Measurements from ENCODE around the gene IL12RB2. TPM values are rescaled to one million over a fixed set of nuclear protein-coding genes. Genes with fewer than 3 reads are reported as not detected.

IL12RB2 gene
- total RNA-seq, 5 donors from 2014 or later (not counting 1 experiment from before 2014, with no cell fraction given), result 1.3 to 3.5 (median 2.9) TPM

GRCh38 chr1:67304023-67304422 is 3.6 kb upstream of the IL12RB2 start:
- no CpG with 5 or more reads among the region's 3 CpGs for WGBS (ENCODE audit: insufficient coverage)
- POLR2A ChIA-PET, result no interaction called here
- ATAC-seq (replicated peaks in 1 of 4), result no peak
- no peak overlapping the region for H3K4me3 ChIP-seq (ENCODE audit: control insufficient read depth in 1 of 2, extremely low read depth in 1 of 2, low read length in 1 of 2)
- no peaks in the 10 kb centered on the region for H3K9me3 ChIP-seq
- H3K36me3 ChIP-seq (ENCODE audit: control insufficient read depth in 2 of 2, extremely low read depth in 1 of 2, insufficient read depth in 1 of 2, low read length in 1 of 2), result no peaks in the 10 kb centered on the region
- Mint-ChIP-seq H3K9me3 (no peaks in the 10 kb centered on the region), H3K4me1 (peaks cover 11 to 17% (median 14%) of the 10 kb centered on the region in 3 donors), H3K27ac (no peak overlapping the region), H3K27me3 (peaks cover 7 to 20% of the 10 kb centered on the region in 2 donors), H3K4me3 (no peak overlapping the region), H3K36me3 (no peaks in the 10 kb centered on the region)
- peaks cover 0 to 13% of the 10 kb centered on the region in 2 experiments for H3K4me1 ChIP-seq (ENCODE audit: control insufficient read depth in 1 of 2, extremely low read depth in 1 of 2, insufficient read depth in 2 of 2, low read length in 2 of 2)
- CTCF ChIA-PET, result no interaction called here
- H3K27ac ChIP-seq (ENCODE audit: low read length), result no peak overlapping the region
- no peak for DNase-seq
- H3K27me3 ChIP-seq (replicated peaks in 1 of 2; ENCODE audit: control insufficient read depth in 2 of 2, extremely low read depth in 1 of 2, insufficient read depth in 2 of 2, low read length in 1 of 2), result peaks cover 0 to 20% of the 10 kb centered on the region in 2 experiments

DNA sequence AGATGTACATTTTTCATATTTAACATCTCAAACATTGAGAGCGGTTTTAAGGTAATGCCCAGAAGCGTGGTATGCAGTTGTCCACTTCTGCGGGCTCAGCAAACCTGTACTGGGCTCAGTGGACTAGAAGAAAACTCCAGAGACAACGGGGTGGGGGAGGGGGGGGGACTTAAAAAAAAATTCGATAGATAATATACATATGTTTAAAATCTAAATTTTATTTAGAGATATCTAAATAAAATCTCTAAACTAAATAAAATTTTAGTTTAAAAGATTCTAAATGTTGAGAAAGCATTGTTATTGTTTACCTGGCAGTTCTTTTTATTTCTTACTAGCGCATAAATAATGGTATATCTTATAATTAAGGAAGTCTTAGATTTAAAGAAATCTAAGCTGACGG is 1.1 kb upstream of the IL12RB2 start:
- H3K27me3 Mint-ChIP-seq, result peaks cover 10 to 20% of the 10 kb centered on the region in 2 donors
- no peak for ATAC-seq (replicated peaks in 1 of 4)
- peak overlapping the region in 1 of 3 donors; percentile 73 for H3K4me3 Mint-ChIP-seq
- Histone ChIP-seq H3K4me3 (ENCODE audit: control insufficient read depth in 1 of 2, extremely low read depth in 1 of 2, low read length in 1 of 2) (no peak overlapping the region), H3K27me3 (replicated peaks in 1 of 2; ENCODE audit: control insufficient read depth in 2 of 2, extremely low read depth in 1 of 2, insufficient read depth in 2 of 2, low read length in 1 of 2) (peaks cover 0 to 20% of the 10 kb centered on the region in 2 experiments), H3K9me3 (no peaks in the 10 kb centered on the region), H3K36me3 (ENCODE audit: control insufficient read depth in 2 of 2, extremely low read depth in 1 of 2, insufficient read depth in 1 of 2, low read length in 1 of 2) (no peaks in the 10 kb centered on the region), H3K4me1 (ENCODE audit: control insufficient read depth in 1 of 2, extremely low read depth in 1 of 2, insufficient read depth in 2 of 2, low read length in 2 of 2) (peaks cover 0 to 13% of the 10 kb centered on the region in 2 experiments), H3K27ac (ENCODE audit: low read length) (no peak overlapping the region)
- ChIA-PET CTCF (interaction anchor here (0.7 to 0.8 kb wide), 2 partner anchors 73 to 1032 kb away, joined by 3 read pairs; no protein-coding TSS in a partner anchor), POLR2A (interaction anchor here in 1 of 2 donors (0.7 kb wide), 1 partner anchor 9 kb away, joined by 3 read pairs; no protein-coding TSS in a partner anchor)
- no CpG with 5 or more reads among the region's 7 CpGs for WGBS (ENCODE audit: insufficient coverage)
- H3K4me1 Mint-ChIP-seq, result peaks cover 12 to 17% (median 14%) of the 10 kb centered on the region in 3 donors
- H3K27ac Mint-ChIP-seq, result no peak overlapping the region
- no peaks in the 10 kb centered on the region for H3K9me3 Mint-ChIP-seq
- H3K36me3 Mint-ChIP-seq, result no peaks in the 10 kb centered on the region
- no peak for DNase-seq

GRCh38 chr1:67308136-67308535 is 463 bp downstream of the IL12RB2 start:
- no peak overlapping the region for H3K27ac ChIP-seq (ENCODE audit: low read length)
- H3K36me3 Mint-ChIP-seq, result no peaks in the 10 kb centered on the region
- H3K36me3 ChIP-seq (ENCODE audit: control insufficient read depth in 2 of 2, extremely low read depth in 1 of 2, insufficient read depth in 1 of 2, low read length in 1 of 2), result no peaks in the 10 kb centered on the region
- ATAC-seq (replicated peaks in 1 of 4) (no peak), DNase-seq (peak in 1 of 35 experiments; percentile 2)
- peak overlapping the region; percentile 38 to 63 for H3K4me3 ChIP-seq (ENCODE audit: control insufficient read depth in 1 of 2, extremely low read depth in 1 of 2, low read length in 1 of 2)
- peaks cover 0 to 13% of the 10 kb centered on the region in 2 experiments for H3K4me1 ChIP-seq (ENCODE audit: control insufficient read depth in 1 of 2, extremely low read depth in 1 of 2, insufficient read depth in 2 of 2, low read length in 2 of 2)
- H3K27ac Mint-ChIP-seq, result peak overlapping the region in 1 of 2 donors; percentile 71
- H3K27me3 ChIP-seq (replicated peaks in 1 of 2; ENCODE audit: control insufficient read depth in 2 of 2, extremely low read depth in 1 of 2, insufficient read depth in 2 of 2, low read length in 1 of 2), result peaks cover 0 to 20% of the 10 kb centered on the region in 2 experiments
- ChIA-PET CTCF (no interaction called here), POLR2A (no interaction called here)
- WGBS (ENCODE audit: insufficient coverage), result 43% methylated on average over 11 of the region's 15 CpGs
- H3K9me3 Mint-ChIP-seq, result no peaks in the 10 kb centered on the region
- peaks cover 10 to 20% of the 10 kb centered on the region in 2 donors for H3K27me3 Mint-ChIP-seq
- H3K9me3 ChIP-seq, result no peaks in the 10 kb centered on the region
- peaks cover 14 to 22% (median 14%) of the 10 kb centered on the region in 3 donors for H3K4me1 Mint-ChIP-seq
- H3K4me3 Mint-ChIP-seq, result peak overlapping the region; percentile 73 to 84 (median 80)

DNA sequence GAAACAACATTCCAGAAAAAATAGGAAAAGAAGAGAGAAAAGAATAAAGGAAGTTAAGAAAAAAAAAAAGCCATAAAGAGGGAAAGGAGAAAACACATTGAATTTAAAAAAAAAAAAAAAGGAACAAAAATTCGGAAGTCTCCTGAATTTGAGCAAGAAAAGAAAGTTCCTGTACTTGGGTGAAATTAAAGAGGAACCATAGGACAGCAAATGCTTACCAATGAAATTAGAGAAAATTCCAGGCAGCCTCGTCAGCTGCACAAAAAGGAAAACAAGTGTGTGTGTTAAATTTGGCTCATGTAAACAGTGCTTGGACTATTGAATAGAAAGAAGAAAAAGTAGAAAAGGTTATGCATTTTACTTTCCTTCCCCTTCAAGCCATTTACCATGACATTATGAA is 4.9 kb downstream of the IL12RB2 start:
- Mint-ChIP-seq H3K4me1 (peaks cover 9 to 32% (median 26%) of the 10 kb centered on the region in 3 donors), H3K4me3 (no peak overlapping the region)
- POLR2A ChIA-PET, result no interaction called here

DNA sequence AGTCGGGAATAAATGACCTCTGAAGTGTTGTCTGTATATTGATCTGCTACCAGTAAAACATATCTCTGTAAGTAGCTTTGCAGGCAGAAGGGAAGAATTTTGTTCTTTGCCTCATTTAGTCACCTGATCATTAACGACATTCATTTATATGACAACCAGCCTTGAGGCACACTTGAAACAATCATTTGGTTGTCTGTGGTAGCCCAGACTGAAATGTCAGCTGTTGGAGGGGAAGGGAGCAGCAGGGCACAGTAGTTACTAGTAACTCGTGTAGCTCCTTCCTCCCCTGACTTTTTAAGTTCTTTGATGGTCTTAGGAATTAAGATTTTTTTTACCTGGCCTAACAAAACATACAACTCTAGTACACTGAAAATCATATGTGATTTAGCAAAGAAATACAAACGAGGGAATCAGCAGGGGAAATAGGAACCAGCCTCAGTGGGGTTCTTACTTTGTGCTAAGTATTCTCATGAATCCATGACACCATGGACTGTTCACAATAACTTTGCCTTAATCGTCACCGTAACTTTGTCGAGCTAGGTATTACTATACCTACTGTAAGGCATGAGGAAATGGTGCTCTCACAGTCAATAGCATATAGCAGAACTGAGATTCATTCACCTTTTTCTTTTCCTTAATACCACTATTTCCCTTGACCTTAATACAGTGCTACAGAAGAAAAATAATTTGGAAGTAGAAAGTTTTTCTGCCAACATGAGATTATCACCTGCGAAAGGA is 6.4 kb downstream of the IL12RB2 start:
- POLR2A ChIA-PET, result no interaction called here
- Histone ChIP-seq H3K9me3 (no peaks in the 10 kb centered on the region), H3K4me1 (ENCODE audit: control insufficient read depth in 1 of 2, extremely low read depth in 1 of 2, insufficient read depth in 2 of 2, low read length in 2 of 2) (peaks cover 0 to 7% of the 10 kb centered on the region in 2 experiments), H3K27ac (ENCODE audit: low read length) (no peak overlapping the region), H3K4me3 (ENCODE audit: control insufficient read depth in 1 of 2, extremely low read depth in 1 of 2, low read length in 1 of 2) (no peak overlapping the region), H3K36me3 (ENCODE audit: control insufficient read depth in 2 of 2, extremely low read depth in 1 of 2, insufficient read depth in 1 of 2, low read length in 1 of 2) (no peaks in the 10 kb centered on the region), H3K27me3 (replicated peaks in 1 of 2; ENCODE audit: control insufficient read depth in 2 of 2, extremely low read depth in 1 of 2, insufficient read depth in 2 of 2, low read length in 1 of 2) (no peaks in the 10 kb centered on the region)
- DNase-seq (no peak), ATAC-seq (replicated peaks in 1 of 4) (peak in 1 of 4 experiments; percentile 34)
- Mint-ChIP-seq H3K4me3 (no peak overlapping the region), H3K36me3 (no peaks in the 10 kb centered on the region), H3K27me3 (peaks cover 0 to 3% of the 10 kb centered on the region in 2 donors), H3K4me1 (peaks cover 0 to 26% (median 20%) of the 10 kb centered on the region in 3 donors), H3K27ac (peak overlapping the region; percentile 21 to 29), H3K9me3 (no peaks in the 10 kb centered on the region)
- CTCF ChIA-PET, result no interaction called here
- no CpG with 5 or more reads among the region's 8 CpGs for WGBS (ENCODE audit: insufficient coverage)

More for the DNA sequence above, 4.9 kb downstream of the IL12RB2 start:
- Histone ChIP-seq H3K36me3 (ENCODE audit: control insufficient read depth in 2 of 2, extremely low read depth in 1 of 2, insufficient read depth in 1 of 2, low read length in 1 of 2) (no peaks in the 10 kb centered on the region), H3K27me3 (replicated peaks in 1 of 2; ENCODE audit: control insufficient read depth in 2 of 2, extremely low read depth in 1 of 2, insufficient read depth in 2 of 2, low read length in 1 of 2) (peaks cover 0 to 12% of the 10 kb centered on the region in 2 experiments), H3K4me3 (ENCODE audit: control insufficient read depth in 1 of 2, extremely low read depth in 1 of 2, low read length in 1 of 2) (no peak overlapping the region), H3K27ac (ENCODE audit: low read length) (no peak overlapping the region), H3K9me3 (no peaks in the 10 kb centered on the region), H3K4me1 (ENCODE audit: control insufficient read depth in 1 of 2, extremely low read depth in 1 of 2, insufficient read depth in 2 of 2, low read length in 2 of 2) (peaks cover 7% of the 10 kb centered on the region in 2 experiments)
- no peak for ATAC-seq (replicated peaks in 1 of 4)
- Mint-ChIP-seq H3K36me3 (no peaks in the 10 kb centered on the region), H3K27ac (no peak overlapping the region), H3K9me3 (no peaks in the 10 kb centered on the region), H3K27me3 (peaks cover 7 to 10% of the 10 kb centered on the region in 2 donors)
- 100% methylated on average over 1 of the region's 2 CpGs for WGBS (ENCODE audit: insufficient coverage)
- CTCF ChIA-PET, result no interaction called here
- no peak for DNase-seq

DNA sequence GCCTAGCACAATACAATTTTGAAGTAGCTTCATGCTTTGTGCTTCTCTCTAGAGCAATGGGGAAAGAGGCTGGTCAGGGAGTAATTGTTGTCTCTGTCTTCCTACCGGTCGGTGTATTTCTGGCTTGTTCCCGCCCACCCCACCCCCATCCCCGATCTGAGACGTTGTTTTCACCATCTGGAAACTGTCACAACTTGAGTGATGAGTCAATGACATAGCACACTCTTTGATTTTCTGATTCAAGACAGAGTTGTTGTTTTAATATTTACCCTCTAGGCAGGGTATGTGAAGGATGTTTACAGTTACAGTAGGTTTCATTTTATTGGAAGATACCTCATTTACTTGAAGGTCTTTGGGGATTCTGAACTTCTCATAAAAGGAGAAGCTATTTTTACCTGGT is 7.0 kb downstream of the IL12RB2 start:
- Mint-ChIP-seq H3K27me3 (peaks cover 0 to 3% of the 10 kb centered on the region in 2 donors), H3K27ac (peak overlapping the region; percentile 8 to 53), H3K9me3 (no peaks in the 10 kb centered on the region), H3K4me1 (peaks cover 0 to 26% (median 19%) of the 10 kb centered on the region in 3 donors), H3K4me3 (no peak overlapping the region), H3K36me3 (no peaks in the 10 kb centered on the region)
- Histone ChIP-seq H3K27me3 (replicated peaks in 1 of 2; ENCODE audit: control insufficient read depth in 2 of 2, extremely low read depth in 1 of 2, insufficient read depth in 2 of 2, low read length in 1 of 2) (no peaks in the 10 kb centered on the region), H3K36me3 (ENCODE audit: control insufficient read depth in 2 of 2, extremely low read depth in 1 of 2, insufficient read depth in 1 of 2, low read length in 1 of 2) (no peaks in the 10 kb centered on the region), H3K27ac (ENCODE audit: low read length) (no peak overlapping the region), H3K9me3 (no peaks in the 10 kb centered on the region), H3K4me1 (ENCODE audit: control insufficient read depth in 1 of 2, extremely low read depth in 1 of 2, insufficient read depth in 2 of 2, low read length in 2 of 2) (peaks cover 0 to 7% of the 10 kb centered on the region in 2 experiments), H3K4me3 (ENCODE audit: control insufficient read depth in 1 of 2, extremely low read depth in 1 of 2, low read length in 1 of 2) (no peak overlapping the region)
- peak in 1 of 35 experiments; percentile 9 for DNase-seq
- ATAC-seq (replicated peaks in 1 of 4), result peak in 2 of 4 experiments; percentile 72 to 73
- POLR2A ChIA-PET, result interaction anchor here in 1 of 2 donors (0.5 kb wide), 1 partner anchor 306 kb away, joined by 4 read pairs; no protein-coding TSS in a partner anchor
- CTCF ChIA-PET, result no interaction called here
- WGBS (ENCODE audit: insufficient coverage), result no CpG with 5 or more reads among the region's 5 CpGs

Data from T-cell (primary cell).